ENCODE results near the gene TIMM50.
"Not testable (repeated sequence)": the region's sequence is repeated elsewhere in the genome, so short reads cannot be mapped to it uniquely, and the experiment has no call there.

Gene TIMM50

DNA sequence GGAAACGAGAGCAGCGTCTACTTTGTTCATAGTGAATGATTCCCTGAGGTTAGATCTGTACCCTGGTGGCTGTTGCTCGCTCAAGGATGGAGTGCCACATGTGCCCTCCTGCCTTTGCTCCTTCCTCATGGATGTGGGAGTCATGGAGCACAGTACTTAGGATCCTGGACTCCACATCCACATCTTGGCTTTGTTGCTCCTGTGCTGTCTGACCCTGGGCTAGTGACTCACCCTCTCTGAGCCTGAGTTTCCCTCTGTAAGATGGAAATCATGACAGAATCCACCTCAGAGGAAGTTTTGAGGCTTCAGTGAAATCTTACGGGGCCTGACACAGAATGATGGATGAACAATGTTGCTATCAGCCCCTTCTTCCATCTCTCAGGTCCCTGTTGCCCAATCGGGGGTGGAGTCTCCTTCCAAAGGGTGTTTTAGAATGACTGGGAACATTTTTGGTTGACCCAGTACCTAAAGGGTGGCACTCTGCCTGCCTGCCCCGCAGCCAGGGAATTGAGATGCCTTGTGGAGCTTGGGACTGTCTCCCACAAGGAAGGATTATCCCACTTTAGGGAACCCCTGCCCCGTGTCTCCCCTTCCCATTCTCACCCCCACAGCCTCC, 9.8 kb upstream of the TIMM50 start:
- DNase-seq, result no peak

DNA sequence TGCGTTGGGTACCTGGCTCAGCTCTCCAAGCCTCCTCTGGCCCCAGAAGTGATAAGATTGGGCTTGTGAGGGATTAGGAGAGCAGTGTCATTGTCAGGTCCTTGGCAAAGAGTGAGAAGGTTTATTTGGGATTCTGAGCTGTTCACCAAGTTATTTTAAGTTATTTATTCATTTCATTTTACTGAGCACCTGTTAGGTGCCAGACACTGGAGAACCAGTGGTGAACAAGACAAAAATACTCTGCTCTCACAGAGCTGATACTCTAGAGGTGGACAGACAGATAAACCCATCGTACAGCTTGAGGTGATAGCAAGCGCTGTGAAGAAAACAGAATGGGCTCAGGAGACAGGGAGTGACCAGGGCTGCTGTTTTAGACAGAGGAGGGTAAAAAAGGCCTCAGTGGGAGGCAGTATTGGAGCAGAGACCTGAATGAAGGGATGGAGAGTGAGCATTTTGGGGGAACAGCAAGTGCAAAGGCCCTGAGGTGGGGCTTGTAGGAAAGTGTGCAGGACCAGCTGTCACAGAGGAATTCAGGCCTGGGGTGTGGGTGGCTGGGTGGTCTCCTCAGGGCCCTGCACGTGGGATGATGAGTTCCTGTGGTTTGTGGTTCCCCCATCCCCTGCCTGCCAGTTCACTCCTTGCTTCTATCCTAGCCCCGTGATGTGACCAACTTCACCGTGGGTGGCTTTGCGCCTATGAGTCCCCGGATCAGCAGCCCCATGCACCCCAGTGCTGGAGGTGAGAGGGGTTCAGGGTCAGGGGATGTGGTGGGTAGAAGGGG, 8.7 kb upstream of the TIMM50 start:
- DNase-seq, result no peak

- no peak for DNase-seq
These were observed 7.7 kb upstream of the TIMM50 start for GRCh38 chr19:39472746-39473442.

GRCh38 chr19:39473443-39473960, 7.1 kb upstream of the TIMM50 start:
- no peak for DNase-seq

- DNase-seq, result peak; percentile 64 to 75
These were observed 6.5 kb upstream of the TIMM50 start for GRCh38 chr19:39474139-39474620.

GRCh38 chr19:39475748-39476147, 4.9 kb upstream of the TIMM50 start:
- no peak for DNase-seq

- not testable (repeated sequence) for DNase-seq
These were observed 1.3 kb upstream of the TIMM50 start for GRCh38 chr19:39479319-39479801.

GRCh38 chr19:39479916-39480315, 722 bp upstream of the TIMM50 start:
- DNase-seq, result no peak

DNA sequence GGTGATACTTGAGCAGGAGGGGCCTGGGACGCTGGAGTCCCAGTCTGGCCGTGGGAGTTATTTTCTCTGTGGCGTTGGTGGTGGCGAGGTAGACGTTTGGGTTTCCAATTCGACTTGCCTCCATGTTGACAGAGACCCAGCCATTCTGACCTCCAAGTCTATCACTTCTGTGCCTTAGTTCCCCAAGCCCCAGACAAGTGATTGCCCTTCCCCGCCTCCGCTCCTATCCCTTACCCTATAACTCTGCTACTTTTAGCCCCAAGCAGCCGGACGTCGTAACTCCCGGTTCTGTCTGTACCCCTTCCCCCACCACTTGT, 549 bp downstream of the TIMM50 start:
- no peak for DNase-seq

DNA sequence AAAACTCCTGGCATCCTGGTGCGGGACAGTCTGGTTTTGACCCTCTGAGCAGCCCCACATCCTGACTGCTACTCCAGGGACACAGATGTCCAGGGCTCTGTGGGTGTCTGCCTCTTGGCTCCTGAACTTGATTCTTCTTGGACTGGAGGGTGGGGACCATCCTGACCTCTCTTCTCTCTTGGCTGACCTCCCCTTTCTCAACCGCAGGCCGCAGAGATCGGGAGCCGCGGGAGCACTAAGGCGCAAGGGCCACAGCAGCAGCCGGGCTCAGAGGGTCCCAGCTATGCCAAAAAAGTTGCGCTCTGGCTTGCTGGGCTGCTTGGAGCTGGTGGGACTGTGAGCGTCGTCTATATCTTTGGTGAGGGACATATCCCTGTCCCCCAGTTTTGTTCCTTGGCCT, 1.0 kb downstream of the TIMM50 start:
- DNase-seq, result no peak

DNA sequence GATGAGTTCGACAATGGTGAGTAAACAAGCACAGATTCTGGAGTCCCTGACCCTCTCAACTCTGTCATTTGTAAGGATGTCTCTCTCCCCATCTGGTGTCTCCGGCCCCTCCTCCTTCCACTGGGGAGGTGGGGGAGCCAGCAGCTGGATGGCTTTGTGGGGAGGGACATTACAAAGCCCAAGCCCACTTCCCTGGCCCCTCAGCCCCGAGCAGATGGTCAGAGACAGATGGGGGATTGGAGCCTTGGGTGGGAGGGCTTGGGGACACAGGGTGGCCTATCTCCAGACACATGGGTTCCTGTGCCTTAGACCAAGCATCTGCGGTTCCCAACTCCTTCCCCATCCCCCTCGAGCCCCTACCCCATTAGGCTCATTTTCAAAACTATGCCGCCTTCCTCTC, 2.5 kb downstream of the TIMM50 start:
- DNase-seq, result no peak

- DNase-seq, result no peak
These were observed 9.1 kb downstream of the TIMM50 start for GRCh38 chr19:39489756-39490155.

- no peak for DNase-seq
These were observed 11.6 kb downstream of the TIMM50 start for GRCh38 chr19:39492225-39492624.

- DNase-seq, result no peak
These were observed 12.2 kb downstream of the TIMM50 start for GRCh38 chr19:39492788-39493187.

- no peak for DNase-seq
These were observed 14.0 kb downstream of the TIMM50 start for GRCh38 chr19:39494661-39495060.

DNA sequence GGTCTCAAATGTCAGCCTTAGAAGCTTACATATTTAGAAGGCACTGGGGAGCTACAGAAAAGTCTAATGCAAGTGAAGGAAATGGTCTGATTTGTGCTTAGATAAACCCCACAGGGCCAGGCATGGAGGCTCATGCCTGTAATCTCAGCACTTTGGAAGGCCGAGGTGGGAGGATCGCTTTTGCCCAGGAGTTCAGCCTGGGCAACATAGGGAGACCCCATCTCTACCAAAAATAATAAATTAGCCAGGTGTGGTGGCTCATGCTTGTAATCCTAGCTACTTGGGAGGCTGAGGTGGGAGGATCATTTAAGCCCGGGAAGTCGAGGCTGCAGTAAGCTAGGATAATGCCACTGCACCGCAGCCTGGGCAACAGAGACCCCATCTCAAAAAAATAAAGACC, 15.4 kb downstream of the TIMM50 start:
- DNase-seq, result no peak

DNA sequence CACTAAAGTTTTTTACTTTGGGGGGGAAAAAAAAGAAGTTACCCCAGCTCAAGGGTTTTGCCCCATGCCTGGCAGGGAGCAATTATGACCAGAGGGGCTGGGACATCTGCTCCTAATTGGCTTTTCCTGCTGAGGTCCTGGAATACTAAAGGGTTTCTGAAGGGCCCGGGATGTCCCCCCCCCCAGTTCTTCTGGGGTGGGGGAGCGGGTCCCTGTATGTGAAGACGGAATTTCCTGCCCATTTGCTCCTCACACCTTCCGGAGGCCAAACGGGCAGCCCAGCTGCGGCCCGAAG, 17.0 kb downstream of the TIMM50 start:
- DNase-seq, result no peak

DNA sequence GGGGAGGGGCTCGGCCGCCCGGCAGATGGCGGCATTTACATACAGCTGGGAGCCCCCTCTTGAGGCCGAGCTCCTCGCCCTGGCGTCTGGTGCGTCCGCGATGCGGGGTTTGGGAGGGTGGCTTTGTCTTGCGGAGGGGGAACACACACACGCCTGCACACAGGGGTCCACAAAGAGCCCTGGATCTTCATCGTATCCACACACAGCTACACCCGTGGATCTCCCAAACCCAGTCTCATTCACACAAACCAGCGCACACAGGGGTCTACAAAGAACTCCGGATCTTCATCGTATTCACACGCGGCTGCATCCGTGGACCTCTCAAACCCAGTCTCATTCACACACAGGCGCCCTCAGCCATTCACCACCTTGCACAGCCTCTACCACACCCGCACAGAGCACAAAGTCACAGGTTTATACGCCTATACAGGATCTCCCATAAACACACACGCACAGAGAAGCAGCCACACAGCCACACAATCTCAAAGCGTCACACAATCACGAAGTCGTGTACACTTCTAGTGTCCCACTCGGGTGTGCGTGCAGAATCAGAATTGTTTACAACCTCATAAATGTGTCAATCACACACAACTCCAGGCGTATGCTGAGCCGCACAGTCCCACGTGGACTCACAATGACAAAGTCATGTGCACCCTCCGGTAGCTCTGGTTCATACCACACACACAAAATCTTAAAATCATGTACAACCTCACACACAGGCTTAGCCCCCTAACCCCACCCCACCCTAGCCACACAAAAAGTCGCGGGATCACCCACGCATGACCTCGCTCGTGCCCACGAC, 17.6 kb downstream of the TIMM50 start:
- no peak for DNase-seq

DNA sequence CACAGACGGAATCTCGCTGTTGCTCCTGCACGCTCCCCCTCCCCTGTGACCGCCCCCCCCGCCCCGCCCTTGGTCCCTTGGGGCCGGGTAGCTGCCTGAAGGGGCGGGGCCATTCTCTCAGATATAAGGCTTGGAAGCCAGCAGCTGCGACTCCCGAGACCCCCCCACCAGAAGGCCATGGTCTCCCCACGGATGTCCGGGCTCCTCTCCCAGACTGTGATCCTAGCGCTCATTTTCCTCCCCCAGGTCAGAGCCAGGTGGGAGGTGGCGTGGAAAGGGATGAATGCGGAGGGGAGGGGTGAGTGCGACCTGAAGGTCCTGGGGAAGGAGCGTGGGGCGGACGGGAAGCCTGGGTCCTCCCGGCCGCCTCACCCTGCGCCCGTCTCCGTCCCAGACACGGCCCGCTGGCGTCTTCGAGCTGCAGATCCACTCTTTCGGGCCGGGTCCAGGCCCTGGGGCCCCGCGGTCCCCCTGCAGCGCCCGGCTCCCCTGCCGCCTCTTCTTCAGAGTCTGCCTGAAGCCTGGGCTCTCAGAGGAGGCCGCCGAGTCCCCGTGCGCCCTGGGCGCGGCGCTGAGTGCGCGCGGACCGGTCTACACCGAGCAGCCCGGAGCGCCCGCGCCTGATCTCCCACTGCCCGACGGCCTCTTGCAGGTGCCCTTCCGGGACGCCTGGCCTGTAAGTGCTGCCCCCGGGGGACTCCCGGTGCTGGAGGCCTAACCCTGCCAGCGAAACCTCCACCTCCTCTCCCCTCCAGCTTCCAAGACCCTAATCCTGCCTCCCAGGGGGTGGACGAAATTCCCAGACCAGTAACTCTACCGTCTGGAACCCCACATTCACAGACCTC, 18.4 kb downstream of the TIMM50 start, which contains the start of gene DLL3:
DLL3 (plus strand) TSS at position 150 of the 845 bp plus-strand sequence; CDS start at position 178, 28 bp downstream.
- DNase-seq, result no peak

DNA sequence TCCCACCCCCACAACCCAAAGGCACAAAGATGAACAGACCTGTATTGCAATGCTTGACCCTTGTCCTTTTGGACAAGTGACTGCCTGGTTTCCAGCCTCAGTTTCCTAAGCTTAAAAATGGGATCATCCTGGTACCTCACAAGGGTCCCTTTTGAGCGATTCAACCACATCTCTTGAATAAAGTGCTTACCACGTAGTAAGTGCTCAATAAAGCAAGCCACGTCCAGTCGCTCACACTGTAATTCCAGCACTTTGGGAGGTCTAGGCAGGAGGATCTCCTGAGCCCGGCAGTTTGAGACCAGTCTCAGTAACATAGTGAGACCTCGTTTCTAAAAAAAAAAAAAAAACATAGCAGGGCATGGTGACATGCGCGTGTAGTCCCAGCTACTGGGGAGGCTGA, 19.3 kb downstream of the TIMM50 start:
- DNase-seq, result no peak

- DNase-seq, result no peak
These were observed 19.9 kb downstream of the TIMM50 start for GRCh38 chr19:39500543-39500942.

GRCh38 chr19:39501340-39501739, 20.7 kb downstream of the TIMM50 start:
- DNase-seq, result no peak
